ENCODE measurements around the gene CAMK2B.

The CAMK2B gene

DNA sequence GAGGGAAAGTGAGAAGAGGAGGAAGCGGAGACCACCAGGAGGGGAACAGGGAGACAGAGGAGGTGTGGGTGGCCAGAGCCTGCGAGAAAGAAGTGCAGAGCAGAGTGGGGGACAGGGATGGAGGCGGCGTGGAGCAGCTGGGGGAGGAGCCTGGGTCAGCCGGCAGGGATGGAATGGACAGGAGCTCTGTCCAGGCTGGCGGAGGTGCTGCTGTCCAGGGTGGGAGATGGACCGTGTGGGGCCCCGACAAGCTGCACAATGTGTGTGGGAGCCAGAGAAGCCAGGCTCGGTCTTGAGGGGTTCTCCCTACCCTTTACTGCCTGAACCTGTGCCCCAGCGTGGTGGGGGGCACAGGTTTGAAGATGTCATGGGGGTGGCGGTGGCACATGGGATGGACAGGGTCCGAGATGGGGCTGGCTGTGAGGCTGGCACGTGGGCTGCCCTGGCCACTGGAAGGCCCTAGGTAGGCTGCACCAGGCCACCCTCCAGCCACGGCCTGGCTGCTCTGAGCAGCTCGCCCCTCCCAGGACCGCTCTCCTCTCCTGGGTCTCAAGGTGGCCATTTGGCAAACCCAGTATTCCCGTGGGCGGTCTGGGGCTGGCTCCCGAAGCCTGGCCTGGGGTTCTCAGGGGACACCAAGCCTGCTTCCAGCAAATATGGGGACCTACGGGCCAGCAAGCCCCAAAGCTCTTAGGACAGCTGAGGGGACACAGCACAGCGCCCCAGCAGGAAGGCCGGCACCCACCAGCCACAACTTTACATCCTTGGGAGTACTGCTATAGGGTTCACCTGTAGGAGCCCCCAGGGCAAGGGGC, 92.3 kb downstream of the CAMK2B start:
- no peak for DNase-seq (ENCODE audit: low read depth in 2 of 2, low spot score in 1 of 2)

DNA sequence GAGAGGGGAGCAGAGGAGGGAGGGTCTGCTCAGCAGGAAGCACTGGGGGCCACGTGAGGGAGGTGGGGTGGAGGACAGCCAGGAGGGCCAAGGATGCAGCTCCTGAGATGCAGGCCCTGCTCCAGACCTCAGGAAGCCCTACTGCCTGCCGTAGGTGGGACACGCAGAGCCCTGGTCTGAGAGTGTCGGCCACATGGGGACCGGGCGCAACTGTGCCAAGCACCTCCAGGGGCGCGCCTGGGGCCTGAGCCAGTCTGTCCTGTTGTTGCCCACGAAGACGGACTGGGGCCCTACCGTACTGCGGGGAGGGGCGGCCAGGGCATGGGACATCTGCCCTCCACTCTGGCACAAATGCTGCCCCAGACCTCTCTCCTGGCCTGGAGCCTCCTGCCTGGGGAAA, 93.0 kb downstream of the CAMK2B start:
- DNase-seq (ENCODE audit: low read depth in 2 of 2, low spot score in 1 of 2), result no peak

DNA sequence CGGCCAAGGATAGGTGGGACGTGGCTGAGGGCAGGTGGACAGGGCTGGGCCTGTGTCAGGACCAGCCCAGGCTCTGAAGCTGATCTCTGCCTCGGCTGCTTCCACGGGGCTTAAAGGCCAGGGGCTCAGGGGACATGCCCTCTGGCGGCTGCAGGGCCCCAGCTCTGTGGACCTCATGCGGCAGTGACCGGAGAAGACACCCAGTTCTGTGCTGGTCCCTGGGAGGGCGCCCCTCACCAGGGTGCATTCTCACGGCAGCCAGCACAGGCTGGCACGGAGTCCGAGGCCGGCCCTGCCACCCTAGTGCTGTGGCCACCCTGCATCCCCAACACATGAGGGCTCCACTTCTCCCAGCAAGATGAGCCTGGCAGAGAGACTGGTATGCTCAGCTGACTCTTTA, 94.3 kb downstream of the CAMK2B start:
- DNase-seq (ENCODE audit: low read depth in 2 of 2, low spot score in 1 of 2), result no peak

DNA sequence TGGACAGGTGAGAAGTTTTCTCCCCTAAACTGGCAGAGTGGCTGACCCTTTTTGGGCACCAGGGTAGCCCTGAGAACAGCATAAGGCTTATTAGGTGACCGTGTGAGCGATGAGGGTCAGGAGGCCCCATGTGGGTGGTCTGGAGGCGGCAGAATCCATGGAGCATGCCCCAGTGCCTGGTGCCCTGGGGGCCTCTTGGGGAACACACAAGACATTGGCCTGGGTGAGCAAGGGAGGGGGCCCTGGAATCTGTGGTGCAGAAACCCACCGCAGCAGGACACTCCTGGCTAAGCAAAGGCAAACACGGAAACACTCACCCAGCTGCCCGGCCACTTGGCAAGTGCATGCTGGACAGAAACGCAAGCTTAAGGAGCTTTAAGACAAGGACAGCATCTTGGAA, 95.1 kb downstream of the CAMK2B start:
- no peak for DNase-seq (ENCODE audit: low read depth in 2 of 2, low spot score in 1 of 2)

DNA sequence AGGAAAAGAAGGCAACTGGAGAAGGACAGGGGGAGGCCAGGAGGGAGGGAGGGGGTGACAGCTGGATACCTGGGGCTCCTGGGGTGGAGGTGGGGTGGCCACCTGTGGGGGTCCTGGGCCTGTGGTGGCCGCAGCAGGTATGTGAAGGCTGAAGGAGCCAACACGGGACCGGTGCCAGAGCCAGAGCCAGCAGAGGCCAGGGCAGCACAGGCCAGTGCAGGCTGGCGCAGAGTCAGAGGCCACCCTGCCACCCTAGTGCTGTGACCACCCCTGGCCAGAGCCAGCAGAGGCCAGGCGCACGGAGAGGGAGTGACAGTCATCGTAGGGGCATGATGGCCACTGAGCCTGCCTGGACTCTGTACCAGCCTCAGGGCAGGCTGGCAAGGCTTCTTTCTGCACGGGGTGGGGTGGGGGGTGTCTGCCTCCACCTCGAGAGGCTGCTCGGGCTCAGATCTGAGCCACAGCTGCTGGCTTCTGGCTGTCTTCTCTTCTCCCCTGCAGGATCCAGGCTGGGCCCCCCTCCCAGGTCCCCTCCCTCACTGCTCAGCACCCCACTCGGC, 95.8 kb downstream of the CAMK2B start:
- DNase-seq (ENCODE audit: low read depth in 2 of 2, low spot score in 1 of 2), result no peak

DNA sequence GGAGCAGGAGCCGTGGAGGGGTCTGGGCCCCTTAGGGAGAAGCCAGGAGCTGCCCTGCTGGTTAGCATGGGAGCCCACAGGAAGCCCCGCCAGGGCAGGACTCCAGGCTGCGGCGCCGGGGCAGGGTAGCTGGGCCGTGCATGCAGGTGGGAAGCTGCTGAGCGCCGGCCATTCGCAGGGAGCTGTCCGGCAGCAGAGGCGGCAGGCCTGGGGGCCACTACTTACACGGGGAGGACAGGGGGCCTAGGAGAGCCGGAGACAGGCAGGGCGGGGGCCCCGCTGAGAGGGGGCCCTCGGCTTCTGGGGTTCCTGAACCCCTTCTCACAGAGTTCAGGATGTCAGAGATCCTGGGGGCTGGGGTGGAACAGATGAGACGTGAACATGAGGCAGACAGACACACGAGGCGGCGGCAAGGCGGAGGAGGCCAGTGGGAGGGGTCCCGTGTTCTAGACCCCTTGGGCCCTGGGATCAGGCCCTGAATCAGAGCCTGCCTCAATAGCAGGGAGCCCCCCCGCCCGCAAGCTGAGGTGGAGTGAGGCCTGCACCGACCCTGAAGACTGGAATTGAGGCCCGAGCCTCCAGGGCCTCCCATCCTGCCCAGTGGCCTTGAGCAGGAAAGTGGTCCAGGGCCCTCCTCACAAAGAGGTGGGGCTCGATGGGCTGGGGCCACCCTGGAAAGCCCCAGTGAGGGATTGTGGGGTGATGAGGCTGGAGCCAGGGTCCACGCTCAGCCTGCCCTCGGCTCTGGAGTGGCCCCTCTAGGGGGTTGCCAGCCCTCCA, 96.6 kb downstream of the CAMK2B start:
- no peak for DNase-seq (ENCODE audit: low read depth in 2 of 2, low spot score in 1 of 2)

DNA sequence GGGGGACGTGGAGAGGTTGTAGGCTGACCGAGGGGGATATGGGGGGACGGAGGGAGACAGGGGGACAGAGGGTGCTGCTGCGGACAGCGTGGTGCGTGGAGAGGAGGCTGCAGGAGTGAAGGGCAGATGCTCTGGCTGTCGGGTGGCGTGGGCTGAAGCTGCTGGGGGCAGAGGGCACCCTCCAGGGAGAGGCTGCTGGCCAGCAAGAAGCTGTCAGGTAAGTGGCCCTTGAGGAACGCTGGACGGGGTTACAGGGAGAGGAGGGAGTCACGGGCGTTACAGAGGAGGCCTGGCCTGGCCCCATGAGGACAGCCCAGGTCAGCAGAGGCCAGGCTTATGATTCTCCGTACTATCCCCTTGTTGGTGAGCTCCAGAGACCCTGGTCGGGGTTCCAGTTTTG, 97.5 kb downstream of the CAMK2B start:
- no peak for DNase-seq (ENCODE audit: low read depth in 2 of 2, low spot score in 1 of 2)

DNA sequence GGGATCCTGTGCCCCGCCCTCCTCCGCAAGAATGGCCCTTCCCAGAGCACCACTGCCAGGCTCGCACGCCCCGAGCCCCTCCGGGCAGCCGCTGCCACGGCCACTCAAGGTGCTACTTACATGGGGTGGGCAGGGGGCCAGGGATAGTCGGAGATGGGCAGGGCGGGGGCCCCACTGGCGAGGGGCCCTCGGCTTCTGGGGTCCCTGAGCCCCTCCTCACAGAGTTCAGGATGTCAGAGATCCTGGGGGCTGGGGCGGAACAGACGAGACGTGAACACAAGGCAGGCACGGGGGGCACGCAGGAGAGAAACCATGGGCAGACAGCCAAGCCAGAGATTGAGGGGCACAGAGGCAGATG, 99.0 kb downstream of the CAMK2B start:
- no peak for DNase-seq (ENCODE audit: low read depth in 2 of 2, low spot score in 1 of 2)

DNA sequence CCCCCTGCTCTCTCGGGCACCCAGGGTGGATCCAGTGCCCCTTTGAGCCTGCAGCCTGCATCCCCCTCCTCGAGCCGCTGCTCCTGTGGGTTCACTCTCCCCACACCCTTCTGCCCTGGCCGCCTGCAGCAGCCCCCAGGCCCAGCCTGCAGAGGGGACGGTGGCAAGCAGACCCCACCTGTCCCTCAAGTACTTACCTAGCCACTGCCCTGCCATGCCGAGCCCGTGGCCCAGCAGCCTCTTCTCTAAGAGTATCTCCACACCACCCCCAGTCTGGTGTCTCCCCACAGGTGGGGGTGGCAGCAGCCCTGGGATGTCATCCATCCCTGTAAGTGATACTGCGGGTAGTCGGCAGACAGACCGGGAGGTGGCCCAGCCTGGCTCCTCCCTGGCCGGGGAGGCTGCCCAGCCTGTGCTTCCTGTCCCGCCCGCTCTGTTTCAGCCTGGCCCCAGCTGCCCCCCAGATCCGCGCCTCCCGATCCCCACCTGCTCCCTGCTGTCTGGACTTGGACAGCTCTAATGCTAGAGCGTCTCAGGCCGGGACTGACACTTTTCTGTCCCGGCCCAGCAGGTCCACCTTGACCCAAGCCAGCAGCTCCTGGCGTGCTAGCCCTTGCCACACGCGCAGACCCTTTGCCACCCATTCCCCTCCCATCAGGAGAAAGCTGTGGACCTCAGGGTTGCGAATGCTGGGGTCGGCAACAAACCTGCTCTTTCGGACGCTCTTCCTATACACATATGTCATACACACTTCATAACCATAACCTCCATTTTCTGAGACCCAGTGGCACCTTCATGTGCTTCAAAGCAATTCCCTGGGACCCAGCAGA, 99.6 kb downstream of the CAMK2B start:
- no peak for DNase-seq (ENCODE audit: low read depth in 2 of 2, low spot score in 1 of 2)

DNA sequence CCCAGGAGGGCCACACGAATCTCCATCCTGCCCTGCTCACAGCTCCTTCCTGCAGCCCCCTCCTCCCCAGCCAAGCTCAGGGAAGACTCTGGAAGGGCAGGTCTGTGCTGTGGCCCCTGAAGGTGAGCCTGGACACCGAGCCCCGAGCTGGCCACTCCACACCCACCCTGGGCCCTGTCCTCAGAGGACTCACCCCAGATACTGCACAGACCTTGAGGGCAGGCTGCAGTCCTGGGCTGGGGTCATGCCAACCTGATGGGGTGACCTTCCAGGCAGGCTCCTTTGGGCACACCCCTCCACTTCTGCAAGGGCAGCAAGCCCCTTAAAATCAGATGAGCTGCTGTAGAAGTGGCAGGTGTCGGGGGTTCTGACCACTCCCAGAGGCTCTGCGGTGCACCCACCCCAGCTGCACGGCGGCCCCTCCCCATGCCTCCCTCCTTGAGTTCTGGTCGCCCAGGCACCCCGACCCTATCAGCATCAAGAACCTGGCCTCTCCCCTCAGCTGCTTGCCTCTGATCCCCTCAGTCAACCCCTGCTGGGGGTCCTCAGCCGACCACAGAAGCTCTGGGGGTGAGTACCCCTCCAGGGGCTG, 100.3 kb downstream of the CAMK2B start:
- no peak for DNase-seq (ENCODE audit: low read depth in 2 of 2, low spot score in 1 of 2)

DNA sequence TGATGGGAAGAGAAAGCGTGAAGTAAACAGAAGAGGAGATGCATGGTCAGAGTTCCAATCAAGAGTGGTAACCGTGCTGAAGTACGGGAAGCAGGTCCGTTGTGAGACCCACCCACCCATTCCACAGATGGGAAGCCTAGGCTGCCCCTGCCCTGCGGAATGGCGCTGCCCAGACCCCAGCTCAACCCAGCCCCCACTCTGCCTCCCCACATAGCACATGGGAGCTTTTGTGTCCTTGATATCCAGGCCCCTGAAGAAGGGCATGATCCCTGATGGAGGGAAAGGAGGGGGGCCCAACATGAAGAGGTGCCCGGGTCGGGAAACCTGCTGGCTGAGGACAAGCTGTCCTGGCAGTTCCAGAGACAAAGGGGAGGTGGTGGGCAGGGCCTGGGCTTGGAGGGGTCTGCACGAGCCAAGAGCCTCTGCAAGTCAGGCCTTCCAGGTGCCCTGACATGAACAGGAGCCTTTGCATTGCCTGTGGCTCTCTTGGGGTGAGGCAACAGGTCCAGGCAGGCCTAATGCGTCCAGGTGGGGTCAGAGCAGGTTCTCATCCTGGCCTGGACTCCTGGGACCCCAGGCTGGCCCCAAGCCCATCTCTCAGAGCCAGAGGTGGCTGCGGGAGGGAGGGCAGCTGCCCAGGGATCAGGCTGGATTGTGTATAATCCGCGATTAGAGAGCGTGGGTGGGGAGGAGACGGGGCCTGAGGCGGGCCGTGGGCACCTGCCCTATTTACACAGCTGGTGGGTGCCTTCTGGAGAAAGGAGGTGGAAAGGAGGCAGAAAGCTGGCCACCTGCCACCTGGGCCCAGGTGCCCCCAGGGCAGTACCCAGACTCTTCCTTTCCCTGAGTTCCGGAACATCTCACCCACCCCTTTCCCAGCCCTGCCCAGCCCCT, 101.1 kb downstream of the CAMK2B start:
- DNase-seq (ENCODE audit: low read depth in 2 of 2, low spot score in 1 of 2), result no peak

DNA sequence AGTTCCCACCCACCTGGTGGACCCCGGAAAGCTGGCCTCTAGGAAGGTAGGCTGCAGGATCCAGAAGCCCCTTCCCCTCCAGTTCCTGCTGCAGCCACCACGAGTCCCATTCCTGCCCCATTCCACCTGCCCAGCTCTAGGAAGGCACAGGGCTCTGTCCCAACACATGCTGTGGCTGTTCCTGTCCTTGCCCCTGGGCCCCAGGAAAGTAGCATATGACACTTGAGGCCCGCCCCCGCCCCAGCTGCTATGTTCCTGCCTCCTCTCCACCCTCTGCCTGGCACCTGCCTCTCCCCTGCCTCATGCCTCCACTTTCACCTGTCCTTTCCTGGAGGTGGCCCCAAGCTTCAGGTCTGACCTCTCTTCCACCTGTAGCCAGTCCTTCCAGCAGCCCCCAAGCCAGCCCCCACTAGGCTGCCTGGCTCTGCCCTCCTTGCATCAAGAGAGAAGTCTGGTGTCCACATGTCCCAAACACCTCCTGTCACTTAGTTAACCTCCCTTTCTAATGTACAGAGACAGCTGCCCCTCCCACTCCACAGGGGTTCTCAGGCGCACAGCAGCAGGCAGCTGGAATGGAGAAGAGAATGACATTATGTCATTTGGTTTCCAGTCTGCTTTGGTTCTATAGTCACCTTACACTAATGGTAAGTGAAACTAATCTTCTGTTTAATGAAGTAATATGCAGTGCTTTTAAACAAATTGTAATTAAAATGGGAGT, 101.9 kb downstream of the CAMK2B start:
- no peak for DNase-seq (ENCODE audit: low read depth in 2 of 2, low spot score in 1 of 2)

DNA sequence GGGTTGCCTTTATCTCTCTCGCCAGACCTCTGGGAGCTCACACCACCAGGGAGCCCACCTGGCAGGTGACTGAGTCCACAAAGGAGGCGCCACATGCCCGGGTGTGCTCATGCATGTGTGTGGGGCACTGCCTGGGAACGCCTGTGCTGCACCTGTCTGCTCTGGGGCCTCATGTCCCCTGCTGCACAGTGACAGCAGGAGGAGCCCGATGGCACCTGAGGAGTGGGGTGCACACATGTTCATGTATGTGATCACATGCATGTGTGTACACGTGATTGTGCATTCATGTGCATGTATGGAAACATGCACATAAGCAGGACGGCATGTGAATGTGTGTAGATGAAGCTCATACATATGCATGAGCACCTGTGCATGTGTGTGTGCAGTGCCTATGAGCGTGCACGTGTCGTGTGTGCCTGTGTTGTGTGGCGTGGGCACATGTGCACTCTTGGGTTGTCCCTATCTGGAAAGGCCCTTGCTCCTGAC, 102.6 kb downstream of the CAMK2B start:
- DNase-seq (ENCODE audit: low read depth in 2 of 2, low spot score in 1 of 2), result no peak

DNA sequence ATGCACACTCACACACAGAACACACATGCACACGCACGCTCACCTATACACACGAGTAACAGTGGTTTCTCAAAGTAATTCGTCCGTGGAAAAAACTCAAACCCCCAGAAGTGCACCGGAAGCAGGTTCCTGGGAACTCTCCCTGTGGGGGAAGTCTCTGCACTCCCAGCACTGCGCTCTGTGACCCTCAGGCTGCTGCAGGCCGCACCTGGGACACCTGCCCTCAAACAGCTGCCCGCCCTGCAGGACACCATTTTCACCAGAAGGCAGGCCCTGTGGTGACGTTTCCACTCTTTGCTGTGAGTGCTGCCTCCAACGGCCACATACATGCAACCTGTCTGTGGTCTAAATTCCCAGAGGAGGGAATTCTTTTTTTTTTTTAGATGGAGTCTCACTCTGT, 103.3 kb downstream of the CAMK2B start:
- DNase-seq (ENCODE audit: low read depth in 2 of 2, low spot score in 1 of 2), result no peak

DNA sequence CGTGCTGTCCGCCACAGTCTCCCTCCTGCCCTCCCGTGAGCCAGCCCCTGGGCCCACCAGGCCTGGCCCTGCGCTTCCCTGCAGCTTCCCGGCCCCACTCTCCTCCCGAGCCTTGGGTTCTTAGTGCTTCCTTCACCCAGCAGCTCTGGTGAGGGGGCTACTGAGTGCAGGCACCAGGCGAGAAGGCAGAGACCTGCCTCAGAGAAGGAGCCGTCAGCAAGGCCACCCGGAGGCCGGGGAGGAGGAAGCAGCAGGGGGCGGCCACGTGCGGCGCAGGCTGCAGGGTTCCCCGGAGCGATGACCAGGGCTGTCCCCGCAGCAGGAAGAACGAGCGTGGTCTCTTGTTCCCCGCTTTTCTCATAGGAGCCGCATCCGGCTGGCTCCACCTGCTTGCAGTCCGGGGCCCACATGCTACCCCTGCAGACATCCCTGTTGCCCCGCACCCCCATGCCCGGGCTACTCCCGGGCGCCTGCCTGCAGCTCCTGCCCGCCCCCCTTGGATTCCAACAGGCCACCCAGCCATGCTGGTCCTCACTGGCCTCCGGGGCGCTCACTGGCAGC, 104.1 kb downstream of the CAMK2B start:
- DNase-seq (ENCODE audit: low read depth in 2 of 2, low spot score in 1 of 2), result no peak

DNA sequence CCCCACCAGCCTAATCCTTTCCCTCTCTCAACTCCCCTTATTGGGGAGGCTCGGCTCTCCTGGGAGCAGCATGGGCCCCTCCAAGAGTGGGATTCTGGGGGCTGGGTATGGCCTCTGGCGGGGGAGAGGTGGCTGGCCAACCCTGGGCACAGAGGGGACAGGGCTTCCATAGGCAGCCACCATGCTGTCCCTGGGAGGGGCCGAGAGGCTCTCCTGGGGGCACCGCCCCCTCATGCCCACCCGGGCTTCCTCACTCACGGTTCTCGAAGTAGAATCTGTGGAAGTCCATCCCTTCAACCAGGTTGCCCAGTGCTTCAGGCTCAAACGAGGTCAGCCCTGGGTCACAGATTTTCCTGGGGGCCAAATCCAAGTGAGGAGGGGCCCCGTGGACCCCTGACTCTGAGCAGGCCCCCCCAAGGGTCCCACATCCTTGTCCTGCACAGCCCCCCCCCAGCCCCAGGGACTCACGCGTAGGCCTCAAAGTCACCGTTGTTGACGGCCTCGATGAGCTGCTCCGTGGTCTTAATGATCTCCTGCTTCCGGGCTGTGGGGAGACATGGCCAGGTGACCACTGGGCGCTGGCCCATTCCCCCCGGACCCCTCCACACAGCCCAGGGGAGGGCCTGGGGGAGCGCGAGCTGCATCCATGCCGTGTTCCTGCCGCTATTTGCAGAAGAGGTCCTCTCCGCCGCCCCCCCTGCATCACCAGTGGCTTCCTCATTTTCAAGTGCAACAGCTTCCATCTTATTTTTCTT, 104.9 kb downstream of the CAMK2B start:
- no peak for DNase-seq (ENCODE audit: low read depth in 2 of 2, low spot score in 1 of 2)

DNA sequence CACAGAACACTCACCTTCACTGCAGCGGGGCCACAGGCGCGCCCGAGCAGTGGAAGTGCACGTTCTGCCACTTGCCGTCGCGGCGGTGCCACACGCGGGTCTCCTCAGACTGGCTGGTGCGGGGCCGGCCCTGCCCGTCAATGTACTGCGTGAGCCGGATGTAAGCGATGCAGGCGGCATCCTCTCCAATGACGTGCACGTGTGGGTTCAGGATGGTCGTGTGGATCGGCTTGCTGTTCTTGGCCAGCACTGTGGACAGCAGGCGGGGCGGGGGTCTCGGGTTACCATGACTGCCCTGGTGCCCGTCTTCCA, 105.4 kb downstream of the CAMK2B start:
- no peak for DNase-seq (ENCODE audit: low read depth in 2 of 2, low spot score in 1 of 2)

DNA sequence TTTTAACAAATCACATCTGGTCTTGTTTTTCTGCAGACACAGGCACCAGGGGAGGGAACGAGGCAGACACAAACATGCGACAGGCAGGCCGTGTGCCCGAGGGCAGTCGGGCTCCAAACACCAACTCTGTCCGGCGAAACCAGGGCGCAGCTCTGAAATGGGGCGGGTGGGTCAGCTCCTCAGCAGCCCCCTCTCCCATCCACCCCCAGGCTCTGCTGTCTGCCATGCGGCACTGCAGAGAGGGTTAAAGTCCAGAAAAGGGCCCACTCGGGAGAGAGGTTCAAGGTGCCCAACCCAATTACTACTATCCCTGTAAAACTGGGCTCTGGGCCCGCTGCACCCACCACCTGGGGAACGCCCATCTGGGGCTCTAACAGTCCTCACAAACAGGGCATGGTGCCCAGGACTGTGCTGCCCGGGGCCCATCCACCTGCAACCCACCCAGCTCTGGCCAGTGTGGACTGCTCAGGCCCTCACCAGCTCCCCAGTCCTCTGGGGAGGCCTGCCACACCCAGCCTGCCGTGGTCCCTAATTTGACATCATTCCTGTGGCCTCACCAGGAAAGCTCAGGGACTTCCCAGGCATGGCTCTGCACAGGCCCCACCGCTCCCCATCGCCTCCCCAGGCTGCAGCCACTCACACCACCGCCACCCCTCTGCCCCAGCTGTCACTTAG, 105.9 kb downstream of the CAMK2B start:
- DNase-seq (ENCODE audit: low read depth in 2 of 2, low spot score in 1 of 2), result no peak

Measured in stimulated activated CD8-positive, alpha-beta memory T cell treated with anti-CD3 and anti-CD28 coated beads, Interleukin-4, amount 100 ng/mL, for 4 hours (primary cell).